Skeletal muscle tissue (tissue), 4 donors: Measurements from ENCODE around the gene NXPE1. TPM values are rescaled to one million over a fixed set of nuclear protein-coding genes. Genes with fewer than 3 reads are reported as not detected.

ENCODE experiments used
- H3K27ac ChIP-seq: one replicate; pipeline ENCODE4 v1.7.0; 2013; ENCODE audit warnings: mild to moderate bottlenecking, low read depth, low read length, inconsistent platforms
- H3K27me3 ChIP-seq, 3 donors: one replicate each; pipeline ENCODE4 v1.7.0; 2013; ENCODE audit warnings: low read length in 3 of 3; ENCODE audit not compliant: control insufficient read depth in 3 of 3, insufficient read depth in 3 of 3
- H3K36me3 ChIP-seq, 3 donors: one replicate each; pipeline ENCODE4 v1.7.0; 2013; ENCODE audit warnings: low read length in 3 of 3; ENCODE audit not compliant: control insufficient read depth in 3 of 3, insufficient read depth in 3 of 3
- H3K4me1 ChIP-seq, 3 donors: one replicate each; pipeline ENCODE4 v1.7.0; 2013; ENCODE audit warnings: low read length in 3 of 3, mild to moderate bottlenecking in 3 of 3; ENCODE audit not compliant: control insufficient read depth in 3 of 3, insufficient read depth in 3 of 3
- H3K4me3 ChIP-seq, 3 donors: one replicate each; pipeline ENCODE4 v1.7.0; 2013; ENCODE audit warnings: low read length in 3 of 3
- H3K9ac ChIP-seq, 3 donors: one replicate each; pipeline ENCODE4 v1.7.0; 2013; ENCODE audit warnings: low read length in 3 of 3, mild to moderate bottlenecking in 3 of 3, moderate library complexity in 2 of 3, low read depth in 1 of 3
- H3K9me3 ChIP-seq, 3 donors: one replicate each; pipeline ENCODE4 v1.7.0; 2013; ENCODE audit warnings: low read length in 3 of 3; ENCODE audit not compliant: control insufficient read depth in 3 of 3
- total RNA-seq: library from RNA; depleted of rRNA; stranded (reverse); fragments of >200 nt; gene quantifications from one replicate; pipeline ENCODE4 v1.2.3, GENCODE V29; 2014
- donor health status: Osteomylitis.

NXPE1 gene
- total RNA-seq, 1 donor from 2014 or later = not detected

GRCh38 chr11:114511079-114511478 lies 48.6 kb downstream of the NXPE1 start:
- no peaks in the 10 kb centered on the region for H3K27me3 ChIP-seq
- no peaks in the 10 kb centered on the region for H3K36me3 ChIP-seq
- no peaks in the 10 kb centered on the region for H3K9me3 ChIP-seq
- H3K27ac ChIP-seq = no peak overlapping the region
- no peaks in the 10 kb centered on the region for H3K4me1 ChIP-seq
- no peak overlapping the region for H3K9ac ChIP-seq
- no peak overlapping the region for H3K4me3 ChIP-seq

- Histone ChIP-seq H3K9me3 (no peaks in the 10 kb centered on the region), H3K27ac (no peak overlapping the region), H3K9ac (no peak overlapping the region), H3K4me1 (no peaks in the 10 kb centered on the region), H3K36me3 (no peaks in the 10 kb centered on the region), H3K4me3 (no peak overlapping the region), H3K27me3 (no peaks in the 10 kb centered on the region)
Observed at GRCh38 chr11:114501901-114502300, 57.8 kb downstream of the NXPE1 start.

- no peaks in the 10 kb centered on the region for H3K36me3 ChIP-seq
- H3K27ac ChIP-seq = no peak overlapping the region
Observed at GRCh38 chr11:114499756-114500155, 59.9 kb downstream of the NXPE1 start.

GRCh38 chr11:114496915-114497314 lies 62.8 kb downstream of the NXPE1 start:
- no peaks in the 10 kb centered on the region for H3K36me3 ChIP-seq
- H3K27me3 ChIP-seq = no peaks in the 10 kb centered on the region
- no peaks in the 10 kb centered on the region for H3K9me3 ChIP-seq
- no peak overlapping the region for H3K4me3 ChIP-seq
- no peaks in the 10 kb centered on the region for H3K4me1 ChIP-seq
- H3K27ac ChIP-seq = no peak overlapping the region
- H3K9ac ChIP-seq = no peak overlapping the region

More at GRCh38 chr11:114499756-114500155, 59.9 kb downstream of the NXPE1 start:
- Histone ChIP-seq H3K27me3 (no peaks in the 10 kb centered on the region), H3K4me1 (no peaks in the 10 kb centered on the region), H3K4me3 (no peak overlapping the region), H3K9ac (no peak overlapping the region), H3K9me3 (no peaks in the 10 kb centered on the region)

GRCh38 chr11:114483929-114484328 lies 75.8 kb downstream of the NXPE1 start:
- H3K4me1 ChIP-seq = no peaks in the 10 kb centered on the region
- H3K36me3 ChIP-seq = no peaks in the 10 kb centered on the region
- H3K27me3 ChIP-seq = no peaks in the 10 kb centered on the region
- H3K9ac ChIP-seq = no peak overlapping the region
- no peaks in the 10 kb centered on the region for H3K9me3 ChIP-seq
- no peak overlapping the region for H3K4me3 ChIP-seq
- H3K27ac ChIP-seq = no peak overlapping the region

DNA sequence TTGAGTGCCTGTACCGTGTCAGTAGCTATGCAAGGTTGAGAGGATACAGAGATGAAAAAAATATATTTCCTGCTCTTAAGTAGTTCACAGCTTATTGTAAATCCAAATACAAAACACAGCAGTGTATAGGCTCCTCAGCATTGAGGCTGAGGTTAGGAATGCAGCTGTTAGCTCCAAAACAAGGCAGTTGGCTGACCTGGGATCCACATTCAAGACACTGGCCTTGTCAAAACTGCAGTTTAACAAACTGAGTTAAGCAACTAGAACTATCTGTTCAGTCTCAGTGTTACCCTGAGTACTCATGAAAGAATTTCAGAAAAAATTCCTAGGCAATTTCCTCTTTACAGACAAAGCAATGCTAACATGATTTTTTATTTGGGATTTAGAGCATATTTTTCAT lies 77.6 kb downstream of the NXPE1 start:
- H3K9me3 ChIP-seq = no peaks in the 10 kb centered on the region
- no peak overlapping the region for H3K9ac ChIP-seq
- no peak overlapping the region for H3K4me3 ChIP-seq
- H3K4me1 ChIP-seq = no peaks in the 10 kb centered on the region
- no peaks in the 10 kb centered on the region for H3K27me3 ChIP-seq
- H3K36me3 ChIP-seq = no peaks in the 10 kb centered on the region
- H3K27ac ChIP-seq = no peak overlapping the region

DNA sequence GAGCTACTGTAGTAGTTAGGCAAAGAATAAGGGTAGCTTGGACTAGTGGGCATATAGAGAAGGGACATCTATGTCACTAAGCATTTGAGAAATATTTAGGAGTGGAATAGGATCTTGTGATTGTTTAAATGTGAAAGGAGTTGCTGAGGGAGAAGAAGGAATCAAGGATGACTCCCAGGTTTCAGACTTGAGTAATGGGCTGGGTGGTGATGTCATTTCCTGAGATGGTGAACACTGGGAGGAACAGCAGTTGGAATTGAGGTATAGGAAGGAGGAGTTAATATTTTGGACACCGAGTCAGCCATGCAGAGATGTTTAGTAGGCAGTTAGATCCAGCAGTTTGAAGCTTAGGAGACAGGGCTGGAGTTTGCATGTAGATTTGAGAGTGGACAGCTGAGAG lies 80.3 kb downstream of the NXPE1 start:
- H3K4me1 ChIP-seq = no peaks in the 10 kb centered on the region
- H3K36me3 ChIP-seq = no peaks in the 10 kb centered on the region
- no peaks in the 10 kb centered on the region for H3K27me3 ChIP-seq
- H3K27ac ChIP-seq = no peak overlapping the region
- H3K9ac ChIP-seq = no peak overlapping the region
- no peaks in the 10 kb centered on the region for H3K9me3 ChIP-seq
- H3K4me3 ChIP-seq = no peak overlapping the region

- no peak overlapping the region for H3K27ac ChIP-seq
- H3K4me3 ChIP-seq = no peak overlapping the region
- no peaks in the 10 kb centered on the region for H3K9me3 ChIP-seq
- H3K4me1 ChIP-seq = no peaks in the 10 kb centered on the region
- H3K9ac ChIP-seq = no peak overlapping the region
- H3K36me3 ChIP-seq = no peaks in the 10 kb centered on the region
- H3K27me3 ChIP-seq = no peaks in the 10 kb centered on the region
Observed at GRCh38 chr11:114478768-114479167, 80.9 kb downstream of the NXPE1 start.

- no peaks in the 10 kb centered on the region for H3K27me3 ChIP-seq
- no peaks in the 10 kb centered on the region for H3K4me1 ChIP-seq
- no peaks in the 10 kb centered on the region for H3K36me3 ChIP-seq
- no peak overlapping the region for H3K9ac ChIP-seq
- no peaks in the 10 kb centered on the region for H3K9me3 ChIP-seq
- H3K27ac ChIP-seq = no peak overlapping the region
- H3K4me3 ChIP-seq = no peak overlapping the region
Observed at GRCh38 chr11:114478001-114478410, 81.7 kb downstream of the NXPE1 start.

- Histone ChIP-seq H3K9me3 (no peaks in the 10 kb centered on the region), H3K27me3 (no peaks in the 10 kb centered on the region), H3K4me3 (no peak overlapping the region), H3K36me3 (no peaks in the 10 kb centered on the region), H3K4me1 (no peaks in the 10 kb centered on the region), H3K27ac (no peak overlapping the region), H3K9ac (no peak overlapping the region)
Observed at GRCh38 chr11:114472661-114473060, 87.0 kb downstream of the NXPE1 start.
